NCI-H526 (cell line): ENCODE data around the gene GHR.

Experiments
- DNase-seq, 2 experiments: peaks; one replicate each; lab custom pipeline; 2025; lab: John Stamatoyannopoulos, UW

GHR gene

GRCh38 chr5:42462083-42462482, 38.8 kb downstream of the GHR start:
- no peak for DNase-seq

GRCh38 chr5:42467572-42467971, 44.3 kb downstream of the GHR start:
- no peak for DNase-seq

- no peak for DNase-seq
Measured at GRCh38 chr5:42467981-42468524, 44.8 kb downstream of the GHR start.

DNA sequence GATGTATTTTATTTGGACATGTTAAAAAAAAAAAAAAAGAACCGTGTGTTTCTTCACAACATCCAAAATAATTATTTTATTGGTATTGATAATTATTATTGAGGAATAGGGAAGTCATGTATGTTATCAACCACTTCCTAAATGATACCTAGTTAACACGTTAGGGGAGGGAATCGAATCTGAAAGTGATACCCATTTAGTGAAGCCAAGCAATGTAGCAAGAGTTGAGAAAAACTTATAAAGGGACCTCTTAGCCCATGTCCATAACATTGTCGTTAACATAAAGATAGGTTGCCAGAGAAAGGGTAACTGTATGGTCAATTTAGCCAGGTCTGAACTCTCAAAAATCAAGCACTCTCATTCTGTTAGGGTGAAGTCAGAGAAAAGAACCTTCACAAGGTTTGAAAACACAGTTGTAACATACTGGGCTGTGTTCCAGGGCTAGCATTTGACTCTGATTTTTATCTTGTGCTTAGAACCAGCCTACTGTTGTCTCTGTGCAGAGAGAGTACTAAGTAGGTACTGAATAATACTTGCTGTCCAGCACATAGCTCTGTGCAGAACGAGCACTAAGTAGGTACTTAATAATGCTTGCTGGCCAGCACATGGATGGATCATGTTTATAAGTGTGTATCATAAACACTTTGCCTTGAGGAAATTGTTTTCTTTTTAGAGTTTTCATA, 60.4 kb downstream of the GHR start:
- DNase-seq = no peak

DNA sequence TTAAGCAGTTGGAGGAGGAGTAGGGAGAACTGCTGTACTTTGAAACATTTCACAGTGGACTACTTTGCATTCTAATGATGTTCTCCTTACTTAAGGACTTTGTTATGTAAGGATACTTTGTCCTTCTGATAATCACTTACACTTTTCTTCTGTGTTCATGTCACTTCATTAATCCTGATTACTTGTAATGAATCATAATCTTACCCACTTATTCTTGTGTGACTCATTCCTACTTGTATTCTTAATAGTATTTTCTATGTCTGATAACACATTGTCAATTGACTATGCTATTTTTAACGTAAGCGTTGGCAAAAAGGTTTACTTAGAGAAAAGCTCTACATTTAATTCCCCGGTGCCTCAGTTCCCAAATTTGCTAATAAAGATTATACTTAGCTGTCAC, 63.8 kb downstream of the GHR start:
- no peak for DNase-seq

GRCh38 chr5:42487821-42488220, 64.6 kb downstream of the GHR start:
- DNase-seq = no peak

DNA sequence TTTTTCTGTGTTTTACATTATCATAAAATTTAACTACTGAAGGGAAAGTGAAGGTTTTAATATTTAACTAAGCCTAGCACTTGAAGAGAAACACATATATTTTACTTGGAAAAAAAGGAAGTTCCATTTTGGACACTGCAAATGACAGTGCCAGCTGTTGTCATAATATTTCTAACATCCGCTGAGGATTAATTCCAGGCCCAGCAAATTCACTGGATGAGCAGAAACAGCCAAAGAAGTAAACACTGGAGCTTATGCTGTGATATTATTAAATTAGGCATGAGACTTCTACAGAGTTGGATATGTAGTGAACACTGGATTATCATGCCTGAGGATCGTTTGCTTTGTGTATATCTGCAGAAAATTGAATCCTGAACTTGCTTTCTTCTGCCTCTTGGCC, 67.6 kb downstream of the GHR start:
- no peak for DNase-seq

GRCh38 chr5:42491699-42492098, 68.5 kb downstream of the GHR start:
- no peak for DNase-seq

GRCh38 chr5:42492974-42493373, 69.7 kb downstream of the GHR start:
- no peak for DNase-seq

GRCh38 chr5:42494414-42494813, 71.2 kb downstream of the GHR start:
- no peak for DNase-seq

GRCh38 chr5:42495914-42496313, 72.7 kb downstream of the GHR start:
- DNase-seq = no peak

GRCh38 chr5:42496397-42497156, 73.3 kb downstream of the GHR start:
- no peak for DNase-seq

GRCh38 chr5:42498000-42498399, 74.8 kb downstream of the GHR start:
- no peak for DNase-seq

DNA sequence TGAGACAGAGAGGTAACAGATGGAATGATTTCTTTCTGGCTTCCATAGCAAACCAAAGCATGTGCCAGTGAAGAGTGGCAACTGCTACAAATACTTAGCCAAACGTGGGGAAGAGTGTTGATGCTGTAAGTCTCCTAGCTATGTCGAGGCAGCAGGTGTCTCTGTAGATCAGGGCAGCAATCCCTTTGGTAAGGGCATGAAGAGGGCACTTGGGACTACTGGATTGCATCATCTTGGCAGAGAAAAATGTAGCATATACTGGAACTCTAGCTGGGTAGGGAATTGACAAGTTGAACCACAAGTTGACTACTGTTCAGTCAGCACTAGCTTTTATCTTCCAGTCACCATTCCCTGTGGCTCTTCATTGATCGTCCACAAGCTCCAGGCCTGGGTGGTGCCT, 75.8 kb downstream of the GHR start:
- no peak for DNase-seq

- no peak for DNase-seq
Measured at GRCh38 chr5:42500003-42500599, 76.9 kb downstream of the GHR start.

DNA sequence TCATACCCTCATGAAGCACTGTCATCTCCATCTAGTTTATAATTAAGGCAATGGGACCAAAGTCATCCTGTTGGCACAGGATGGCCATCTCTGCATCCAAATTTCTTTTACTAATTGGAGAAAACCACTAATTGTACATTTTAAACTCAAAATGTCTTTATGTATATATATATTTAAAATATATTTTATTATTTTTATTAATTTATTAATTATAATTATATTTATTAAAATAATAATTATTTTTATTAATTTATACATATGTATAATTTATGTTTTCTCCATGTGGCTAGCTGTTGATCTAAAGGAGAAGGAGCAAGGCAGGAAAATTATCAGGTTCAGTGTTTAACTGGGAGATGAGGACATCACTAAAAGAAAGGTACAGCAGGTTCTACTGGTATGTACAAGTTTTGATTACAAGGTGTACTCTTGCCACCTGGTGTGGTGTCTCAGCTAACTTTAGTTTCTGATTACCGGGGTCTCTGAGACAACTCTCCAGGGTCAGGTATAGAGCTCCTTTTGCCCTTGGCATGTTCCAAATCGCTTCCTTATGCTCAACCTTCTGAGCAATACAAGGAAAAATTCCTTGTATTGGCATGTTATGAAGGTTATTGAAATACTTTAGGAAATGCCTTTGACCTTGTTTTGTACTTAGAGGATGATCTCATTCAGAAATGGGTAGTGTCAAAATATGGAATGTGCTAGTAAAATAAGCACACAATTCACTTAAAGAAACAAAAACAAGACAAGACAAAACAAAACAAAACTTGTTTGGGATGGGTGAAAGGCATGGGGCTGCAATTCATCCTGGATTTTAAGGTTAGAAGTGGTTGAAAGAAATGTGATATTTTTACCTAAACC, 79.6 kb downstream of the GHR start:
- no peak for DNase-seq

- no peak for DNase-seq
Measured at GRCh38 chr5:42506662-42507061, 83.4 kb downstream of the GHR start.

DNA sequence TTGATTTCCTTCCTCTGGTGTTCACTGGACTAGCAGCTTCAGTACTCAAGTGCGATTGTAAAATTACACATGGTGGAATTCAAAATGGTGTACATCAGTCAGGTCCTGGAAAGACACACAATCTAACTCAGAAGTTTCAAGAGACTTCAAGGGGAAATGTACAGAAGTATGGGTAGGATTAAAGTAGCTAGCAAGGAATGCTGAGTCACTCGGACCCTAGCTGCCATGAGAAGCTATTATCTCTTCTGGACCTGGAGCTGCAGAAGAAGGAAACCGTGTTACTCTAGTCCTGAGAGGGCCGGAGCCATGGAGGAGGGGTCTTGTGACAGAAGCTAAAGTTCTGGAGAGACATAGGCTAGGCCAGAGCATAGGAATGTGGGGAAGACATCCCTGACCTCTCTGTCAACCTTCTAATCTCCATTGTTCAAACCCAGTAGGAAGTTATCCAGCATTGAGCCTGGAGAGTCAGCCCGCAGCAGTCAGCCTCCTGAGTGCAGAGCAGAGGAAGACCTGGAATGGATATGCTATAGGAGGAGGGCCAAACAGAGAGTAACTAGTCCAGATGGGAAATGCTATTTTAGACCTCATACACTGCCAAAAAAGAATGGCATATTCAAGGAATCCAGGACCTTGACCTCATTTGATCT, 84.3 kb downstream of the GHR start:
- no peak for DNase-seq

- no peak for DNase-seq
Measured at GRCh38 chr5:42513246-42513645, 90.0 kb downstream of the GHR start.

DNA sequence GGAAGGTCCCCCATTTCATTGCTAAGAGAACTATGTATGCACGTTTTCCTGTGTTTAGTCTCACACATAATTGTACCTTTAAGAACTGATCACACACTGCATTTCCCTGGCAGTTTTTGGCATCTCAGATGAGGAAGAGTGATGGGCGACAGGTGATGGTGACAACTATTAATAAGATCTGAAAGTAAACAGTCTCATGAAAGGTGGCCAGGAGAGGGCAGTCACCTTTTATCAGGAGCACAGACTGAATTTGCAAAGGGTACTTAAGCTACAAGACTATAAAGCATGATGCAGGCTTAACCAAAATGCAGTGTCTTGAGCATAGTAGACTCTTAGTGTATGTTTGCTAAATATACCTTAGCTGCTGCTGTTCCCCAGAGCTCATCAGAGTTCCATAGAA, 91.5 kb downstream of the GHR start:
- DNase-seq = peak; percentile 21 to 46

DNA sequence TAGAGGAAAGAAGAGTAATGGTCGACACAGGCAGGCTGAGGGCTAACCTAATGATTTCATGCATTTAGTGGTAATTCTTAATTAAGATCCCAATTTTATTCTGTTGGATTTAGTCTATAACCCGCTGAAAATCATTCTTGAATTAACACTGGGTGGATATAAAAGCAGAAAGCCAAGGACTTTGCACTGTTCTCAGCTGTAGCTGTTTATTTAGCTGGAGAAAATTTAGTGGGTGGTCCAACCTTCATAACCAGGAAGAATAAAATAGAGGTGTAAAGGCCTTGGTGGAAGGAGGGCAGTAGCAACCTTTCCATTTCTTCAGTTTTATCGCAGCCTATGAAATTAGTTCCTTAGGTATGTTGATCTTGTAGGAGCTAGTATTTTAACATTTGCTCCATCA, 92.3 kb downstream of the GHR start:
- no peak for DNase-seq
